Pancreas (tissue), 10 donors: ENCODE data around the gene PSMD5. TPM values are rescaled to one million over a fixed set of nuclear protein-coding genes. Genes with fewer than 3 reads are reported as not detected.
A peak's percentile ranks its signal among the peaks of the same experiment; 100 is the strongest.

ENCODE experiments used
- ATAC-seq, 4 donors: fragments of 200-7000 bp; cut with Tn5 transposase; one replicate each; pipeline versions ENCODE4 v1.8.0 to v1.9.1; 2020; ENCODE audit warnings: mild to moderate bottlenecking in 4 of 4, moderate library complexity in 4 of 4
- DNase-seq, 6 donors: peaks; one replicate each; pipeline ENCODE4 v3.0.0-alpha.2; 2020
- FAIRE-seq: peaks from 2 replicates; lab custom pipeline; 2012; peaks lifted over from hg19 to GRCh38; lab: Jason Lieb, UNC
- H3K27ac ChIP-seq, 4 donors: fragments of 200-600 bp; sonication (generic); 1 replicate in 3 of 4; 2 replicates in 1 of 4; pipeline versions ENCODE4 v1.5.0 to v1.8.0; 2020
- H3K27me3 ChIP-seq, 4 donors: fragments of 200-600 bp; one replicate each; pipeline ENCODE4 v1.8.0; 2021
- H3K36me3 ChIP-seq, 3 donors: fragments of 200-600 bp; sonication (generic) in 1 of 3; one replicate each; pipeline versions ENCODE4 v1.5.0 to v1.8.0; 2020 to 2021
- H3K4me1 ChIP-seq, 3 donors: fragments of 200-600 bp; one replicate each; pipeline ENCODE4 v1.8.0; 2021
- H3K4me3 ChIP-seq, 4 donors: fragments of 200-600 bp; sonication (generic) in 2 of 4; one replicate each; pipeline versions ENCODE4 v1.5.0 to v1.8.0; 2020 to 2021
- H3K9me3 ChIP-seq, 4 donors: fragments of 200-600 bp; one replicate each; pipeline ENCODE4 v1.8.0; 2021
- CTCF ChIP-seq, 4 donors: fragments of 200-600 bp; sonication (generic) in 3 of 4; IDR thresholded peaks; one replicate each; pipeline versions ENCODE4 v1.5.0 to v1.8.0; 2021; ENCODE audit warnings: antibody characterized with exemption in 4 of 4
- WGBS, 2 donors: extraction: QIAGEN DNeasy Blood & Tissue Kit; methylation state at CpG; one replicate each; pipeline ENCODE4 v1.1.7; 2013; 5-methylcytosine and 5-hydroxymethylcytosine counted together
- intact Hi-C, 3 donors: fragments of 100-400 bp; cut with DNase I; formaldehyde crosslinking; loops; one replicate each; pipeline versions ENCODE4 v1.11.1 to v1.14.2; 2022
- polyA plus RNA-seq, 2 donors: library from polyadenylated mRNA; stranded (reverse); fragments of 200-250 nt; gene quantifications; one replicate each; pipeline ENCODE4 v1.2.3, GENCODE V29; 2013
- total RNA-seq, 6 donors: library from RNA; stranded (reverse); fragmentation: NEBNext Ultra II Directional in 4 of 6; extraction: Animal tissue kit (Norgen Biotek cat#: 25700) in 4 of 6; gene quantifications; one replicate each; pipeline versions ENCODE4 v1.2.1 to v1.2.4, GENCODE V29; 2021 to 2023
- donor health status: healthy with polysubstance abuse.
- donor health status: DM: no; HTN: no; CAD: no; lungs with moderate emphysema.
- donor health status: DM: no; HTN: no; CAD: no.
- donor health status: control.
- donor health status: control.
- donor health status: Bipolar disorder and iron deficiency.
- donor health status: DM: yes; HTN: yes; CAD: no.
- donor health status: DM: no; HTN: no; CAD: no.
- donor health status: DM: no; HTN: no; CAD: no.
- donor health status: DM: yes; HTN: yes; CAD: no.

Gene PSMD5
- total and polyA plus RNA-seq, 8 donors: 5.8 to 33.0 (median 20.7) TPM

- no peaks in the 10 kb centered on the region for H3K9me3 ChIP-seq
- no peak for FAIRE-seq
- ATAC-seq: peak; percentile 11 to 60 (median 54)
Observed at GRCh38 chr9:120877276-120878034, 34.7 kb upstream of the PSMD5 start.

DNA sequence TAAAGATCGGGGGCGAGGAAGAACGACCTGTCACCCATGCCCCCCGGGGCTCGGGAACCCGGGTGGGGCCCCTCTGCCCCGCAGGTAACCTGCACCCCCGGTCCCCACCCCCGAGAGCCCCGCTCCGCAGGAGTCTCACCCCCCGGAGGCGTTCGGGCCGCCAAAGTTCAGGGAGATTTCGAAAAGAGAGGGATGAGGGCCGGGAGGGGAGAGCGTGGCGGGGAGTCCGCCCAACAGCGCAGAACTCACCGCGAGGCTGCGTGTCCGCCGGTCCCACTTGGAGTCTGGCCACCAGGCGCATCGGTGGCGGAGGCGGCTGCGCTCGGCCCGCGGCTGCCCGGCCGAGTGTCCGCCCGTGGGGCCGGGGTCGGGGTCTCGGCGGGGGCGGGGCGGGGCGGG lies 34.1 kb upstream of the PSMD5 start, which contains the start of gene PHF19:
Gene PHF19 (minus strand): TSS at position 347 of the 399 bp plus-strand sequence. CDS start 2,447 bp downstream, outside the sequence.
- WGBS, 2 donors: 0% methylated on average over 32 to 40 of the region's 45 CpGs
- H3K4me3 ChIP-seq: peak within 1 kb of the TSS; percentile 39 to 69 (median 48)
- DNase-seq: peak in 1 of 6 donors; percentile 64
- no peaks in the 10 kb centered on the region for H3K27me3 ChIP-seq
- FAIRE-seq: no peak
- H3K36me3 ChIP-seq: no peaks in the 10 kb centered on the region
- peak within 1 kb of the TSS; percentile 31 to 75 (median 62) for H3K27ac ChIP-seq
- no peak for TF ChIP-seq CTCF (IDR thresholded peaks at IDR 0.05)
- no peaks in the 10 kb centered on the region for H3K9me3 ChIP-seq
- peak; percentile 6 to 32 (median 22) for ATAC-seq
- intact Hi-C loops: loop anchor here in 1 of 3 donors (10.0 kb wide), 1 partner anchor 48 kb away; the partner anchor contains the start of gene TRAF1
- H3K4me1 ChIP-seq: no peaks in the 10 kb centered on the region

More at GRCh38 chr9:120877276-120878034, 34.7 kb upstream of the PSMD5 start:
- peak in 5 of 6 donors; percentile 30 to 83 (median 52) for DNase-seq
- H3K27ac ChIP-seq: peak overlapping the region in 2 of 4 donors; percentile 12 to 71
- H3K27me3 ChIP-seq: no peaks in the 10 kb centered on the region
- intact Hi-C loops: loop anchor here in 1 of 3 donors (10.0 kb wide), 1 partner anchor 47 kb away; the partner anchor contains the start of gene TRAF1
- H3K4me1 ChIP-seq: no peaks in the 10 kb centered on the region
- WGBS, 2 donors: 2 to 5% methylated on average over 32 to 63 of the region's 63 CpGs
- H3K4me3 ChIP-seq: peak overlapping the region in 3 of 4 donors; percentile 39 to 69 (median 53)
- no peak for TF ChIP-seq CTCF (IDR thresholded peaks at IDR 0.05)
- no peaks in the 10 kb centered on the region for H3K36me3 ChIP-seq

DNA sequence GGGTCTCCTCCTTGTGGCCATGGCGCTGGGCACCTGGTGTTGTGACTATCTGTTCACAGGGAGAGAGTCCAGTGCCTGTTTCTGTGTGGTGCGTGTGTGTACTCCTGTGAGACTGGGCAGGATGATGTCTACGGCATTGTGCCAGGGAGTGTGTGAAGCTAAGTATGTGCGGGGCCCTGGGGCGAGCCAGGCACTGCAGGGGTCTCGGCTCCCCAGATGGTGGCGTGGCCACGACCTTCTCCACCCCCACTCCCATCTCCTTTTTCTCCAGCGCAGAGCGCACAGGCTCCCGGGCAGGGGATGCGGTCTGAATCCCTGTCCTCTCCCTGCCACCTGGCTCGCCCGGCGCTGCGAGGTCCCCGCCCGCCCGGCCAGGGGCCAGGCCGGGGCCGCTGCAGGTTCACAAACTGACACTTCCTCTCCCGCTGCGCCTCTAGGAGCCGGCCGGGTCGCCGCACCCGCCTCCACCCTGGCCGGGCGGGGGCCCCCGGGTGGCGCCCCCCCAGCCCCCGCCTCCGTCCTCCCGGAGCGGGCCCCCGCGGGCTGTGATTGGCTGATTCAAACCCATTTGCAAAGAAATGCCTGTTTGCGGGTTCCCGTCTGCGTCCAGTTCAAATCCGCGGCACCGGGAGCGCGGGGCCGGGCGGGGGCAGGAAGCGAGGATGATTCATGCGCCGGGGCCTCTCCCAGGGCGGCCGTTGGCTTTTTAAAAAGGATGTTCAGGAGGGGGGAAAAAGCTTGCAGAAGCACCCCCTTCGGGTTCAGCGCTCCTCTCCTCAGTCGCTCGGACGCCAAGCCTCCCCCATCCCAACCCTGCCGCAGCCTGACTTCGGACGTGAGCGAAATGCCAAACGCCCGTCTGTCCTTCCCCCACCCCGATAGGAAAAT lies 33.5 kb upstream of the PSMD5 start:
- H3K27me3 ChIP-seq: no peaks in the 10 kb centered on the region
- no peaks in the 10 kb centered on the region for H3K36me3 ChIP-seq
- 1 to 2% methylated on average over 60 to 65 of the region's 65 CpGs for WGBS, 2 donors
- TF ChIP-seq CTCF (IDR thresholded peaks at IDR 0.05): no peak
- H3K4me1 ChIP-seq: no peaks in the 10 kb centered on the region
- peak overlapping the region; percentile 31 to 75 (median 62) for H3K27ac ChIP-seq
- H3K9me3 ChIP-seq: no peaks in the 10 kb centered on the region
- ATAC-seq (peak; percentile 76 to 83 (median 81)), FAIRE-seq (no peak), DNase-seq (peak; percentile 46 to 84 (median 70))
- intact Hi-C loops: loop anchor here in 1 of 3 donors (10.0 kb wide), 1 partner anchor 49 kb away; the partner anchor contains the start of gene TRAF1
- peak overlapping the region; percentile 39 to 69 (median 48) for H3K4me3 ChIP-seq

DNA sequence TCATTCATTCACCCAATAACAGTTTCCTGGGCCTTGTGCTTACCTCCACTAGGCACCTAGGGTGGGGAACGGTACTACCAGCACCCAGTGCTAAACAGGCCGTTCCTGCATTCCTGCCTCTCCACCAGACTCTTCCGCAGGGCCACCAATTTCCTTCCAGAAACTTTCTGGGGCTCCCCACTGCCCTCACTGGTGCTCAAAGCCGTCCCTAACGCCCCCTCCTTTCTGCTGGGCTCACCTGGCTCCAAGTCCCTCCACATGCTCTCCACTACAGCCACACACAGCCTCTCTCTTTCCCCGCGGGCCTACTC lies 32.9 kb upstream of the PSMD5 start:
- Histone ChIP-seq H3K4me1 (no peaks in the 10 kb centered on the region), H3K27ac (peak overlapping the region in 1 of 4 donors; percentile 75), H3K27me3 (no peaks in the 10 kb centered on the region), H3K9me3 (no peaks in the 10 kb centered on the region), H3K36me3 (no peaks in the 10 kb centered on the region), H3K4me3 (peak overlapping the region in 1 of 4 donors; percentile 69)
- FAIRE-seq (no peak), DNase-seq (no peak), ATAC-seq (no peak)
- intact Hi-C loops: loop anchor here in 1 of 3 donors (10.0 kb wide), 1 partner anchor 49 kb away; the partner anchor contains the start of gene TRAF1
- 57 to 60% methylated on average over 7 of the region's 7 CpGs for whole genome bisulfite sequencing, 2 donors
- no peak for TF ChIP-seq CTCF (IDR thresholded peaks at IDR 0.05)
